ENCODE measurements around the gene TENM4. TPM values are rescaled to one million over a fixed set of nuclear protein-coding genes. Genes with fewer than 3 reads are reported as not detected.

Gene TENM4
- total RNA-seq, 2 donors from 2014 or later, result 68.2 to 130 TPM

GRCh38 chr11:79043726-79044125 is 397.1 kb downstream of the TENM4 start:
- Histone ChIP-seq H3K4me1 (ENCODE audit: control insufficient read depth, insufficient read depth, low read length) (peaks cover 6% of the 10 kb centered on the region), H3K9me3 (ENCODE audit: control insufficient read depth, low read length) (no peaks in the 10 kb centered on the region), H3K27me3 (ENCODE audit: control insufficient read depth, insufficient read depth, low read length, poor library complexity, severe bottlenecking) (no peaks in the 10 kb centered on the region), H3K4me3 (ENCODE audit: low read length) (no peak overlapping the region), H3K36me3 (ENCODE audit: control insufficient read depth, insufficient read depth, low read length) (no peaks in the 10 kb centered on the region), H3K9ac (ENCODE audit: extremely low read depth, low read length, poor library complexity, severe bottlenecking) (no peak overlapping the region), H3K27ac (ENCODE audit: low read depth, low read length) (no peak overlapping the region)
- Mint-ChIP-seq H3K4me1 (peaks cover 26% of the 10 kb centered on the region), H3K27me3 (ENCODE audit: insufficient read depth) (no peaks in the 10 kb centered on the region), H3K4me3 (no peak overlapping the region), H3K9me3 (peaks cover 2% of the 10 kb centered on the region), H3K36me3 (ENCODE audit: low read depth) (peaks cover 10% of the 10 kb centered on the region), H3K27ac (no peak overlapping the region)
- WGBS, 2 experiments (ENCODE audit: insufficient coverage in 1 of 2, insufficient read length in 1 of 2), result 80 to 96% methylated on average over 1 to 3 of the region's 3 CpGs
- no peak for TF ChIP-seq CTCF (conservative IDR thresholded peaks at IDR 0.05)
- no peak for DNase-seq

GRCh38 chr11:79042824-79043223 is 398.0 kb downstream of the TENM4 start:
- no peaks in the 10 kb centered on the region for H3K27me3 Mint-ChIP-seq (ENCODE audit: insufficient read depth)
- DNase-seq, result no peak
- Histone ChIP-seq H3K27me3 (ENCODE audit: control insufficient read depth, insufficient read depth, low read length, poor library complexity, severe bottlenecking) (no peaks in the 10 kb centered on the region), H3K36me3 (ENCODE audit: control insufficient read depth, insufficient read depth, low read length) (no peaks in the 10 kb centered on the region), H3K4me3 (ENCODE audit: low read length) (no peak overlapping the region), H3K4me1 (ENCODE audit: control insufficient read depth, insufficient read depth, low read length) (peaks cover 6% of the 10 kb centered on the region), H3K9me3 (ENCODE audit: control insufficient read depth, low read length) (no peaks in the 10 kb centered on the region), H3K9ac (ENCODE audit: extremely low read depth, low read length, poor library complexity, severe bottlenecking) (no peak overlapping the region), H3K27ac (ENCODE audit: low read depth, low read length) (no peak overlapping the region)
- TF ChIP-seq CTCF (conservative IDR thresholded peaks at IDR 0.05), result no peak
- peaks cover 26% of the 10 kb centered on the region for H3K4me1 Mint-ChIP-seq
- peaks cover 10% of the 10 kb centered on the region for H3K36me3 Mint-ChIP-seq (ENCODE audit: low read depth)
- 99 to 100% methylated on average over 1 to 2 of the region's 2 CpGs for WGBS, 2 experiments (ENCODE audit: insufficient coverage in 1 of 2, insufficient read length in 1 of 2)
- H3K27ac Mint-ChIP-seq, result no peak overlapping the region
- peaks cover 2% of the 10 kb centered on the region for H3K9me3 Mint-ChIP-seq
- H3K4me3 Mint-ChIP-seq, result no peak overlapping the region

GRCh38 chr11:79040348-79040747 is 400.5 kb downstream of the TENM4 start:
- H3K27me3 ChIP-seq (ENCODE audit: control insufficient read depth, insufficient read depth, low read length, poor library complexity, severe bottlenecking), result no peaks in the 10 kb centered on the region
- DNase-seq, result no peak
- H3K9me3 ChIP-seq (ENCODE audit: control insufficient read depth, low read length), result no peaks in the 10 kb centered on the region
- Mint-ChIP-seq H3K4me3 (no peak overlapping the region), H3K4me1 (peaks cover 13% of the 10 kb centered on the region), H3K36me3 (ENCODE audit: low read depth) (peaks cover 10% of the 10 kb centered on the region), H3K9me3 (peaks cover 2% of the 10 kb centered on the region), H3K27ac (no peak overlapping the region), H3K27me3 (ENCODE audit: insufficient read depth) (no peaks in the 10 kb centered on the region)
- TF ChIP-seq CTCF (conservative IDR thresholded peaks at IDR 0.05), result no peak
- H3K9ac ChIP-seq (ENCODE audit: extremely low read depth, low read length, poor library complexity, severe bottlenecking), result no peak overlapping the region
- no peak overlapping the region for H3K4me3 ChIP-seq (ENCODE audit: low read length)
- H3K27ac ChIP-seq (ENCODE audit: low read depth, low read length), result no peak overlapping the region
- no peaks in the 10 kb centered on the region for H3K36me3 ChIP-seq (ENCODE audit: control insufficient read depth, insufficient read depth, low read length)
- WGBS, 2 experiments (ENCODE audit: insufficient coverage in 1 of 2, insufficient read length in 1 of 2), result 100% methylated on average over 1 of the region's 1 CpG; no CpG with 5 or more reads in 1 of the 2 experiments
- peaks cover 4% of the 10 kb centered on the region for H3K4me1 ChIP-seq (ENCODE audit: control insufficient read depth, insufficient read depth, low read length)

Measured in endodermal cell (in vitro differentiated cells).